GM21825 (cell line): ENCODE data around the gene HLA-DRA.

Source experiments
- ATAC-seq: cut with Tn5 transposase; IDR thresholded peaks from one replicate; pipeline ENCODE4 v1.9.1; 2021; ENCODE audit warnings: mild to moderate bottlenecking, moderate library complexity; ENCODE audit not compliant: unreplicated experiment

The HLA-DRA gene

GRCh38 chr6:32473376-32474348 is 34.0 kb downstream of the HLA-DRA start:
- ATAC-seq: peak; percentile 87

- ATAC-seq: no peak
These were observed 35.9 kb downstream of the HLA-DRA start for GRCh38 chr6:32475392-32476206.

- no peak for ATAC-seq
These were observed 44.4 kb downstream of the HLA-DRA start for GRCh38 chr6:32483968-32484613.

- ATAC-seq: no peak
These were observed 44.9 kb downstream of the HLA-DRA start for GRCh38 chr6:32484614-32484998.

- ATAC-seq: no peak
These were observed 48.4 kb downstream of the HLA-DRA start for GRCh38 chr6:32488083-32488482.

GRCh38 chr6:32491700-32492099 is 52.0 kb downstream of the HLA-DRA start:
- no peak for ATAC-seq

- ATAC-seq: no peak
These were observed 52.7 kb downstream of the HLA-DRA start for GRCh38 chr6:32492351-32492750.
